ENCODE data around the gene SRSF10. TPM values are rescaled to one million over a fixed set of nuclear protein-coding genes. Genes with fewer than 3 reads are reported as not detected.
A peak's percentile ranks its signal among the peaks of the same experiment; 100 is the strongest.
"Not testable (repeated sequence)": the region's sequence is repeated elsewhere in the genome, so short reads cannot be mapped to it uniquely, and the experiment has no call there.

SRSF10 gene
- total RNA-seq, 2 donors from 2014 or later = 94.3 to 94.9 TPM

DNA sequence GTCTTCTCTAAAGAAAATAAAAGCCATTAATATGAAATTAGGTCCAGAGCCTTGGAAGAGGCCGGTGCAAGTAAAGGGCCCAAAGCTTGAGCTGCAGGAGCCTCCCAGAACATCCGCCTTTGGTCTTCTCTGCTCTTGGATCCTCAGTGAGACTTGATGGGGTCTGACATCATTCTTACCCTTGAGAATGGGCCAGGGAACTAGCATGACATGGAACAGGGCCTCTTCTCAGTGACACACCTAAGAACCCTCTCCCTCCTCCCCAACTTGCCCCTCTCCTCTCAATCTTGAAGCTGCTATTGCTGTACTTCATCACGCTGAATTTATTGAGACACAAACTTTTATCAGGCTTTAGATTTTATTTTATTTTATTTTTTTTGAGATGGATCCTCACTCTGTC lies 40.3 kb upstream of the SRSF10 start:
- WGBS = 88% methylated on average over 3 of the region's 3 CpGs
- DNase-seq (ENCODE audit: low spot score) = no peak
- Histone ChIP-seq H3K27ac (peak overlapping the region; percentile 87 to 89), H3K4me3 (no peak overlapping the region), H3K9me3 (no peaks in the 10 kb centered on the region), H3K4me1 (replicated peaks) (peaks cover 17% of the 10 kb centered on the region), H3K36me3 (no peaks in the 10 kb centered on the region), H3K27me3 (replicated peaks; ENCODE audit: insufficient read depth) (no peaks in the 10 kb centered on the region)
- intact Hi-C loops (cut with DNase I) = loop anchor here (10.0 kb wide), 1 partner anchor 216 kb away; the partner anchor contains the start of gene GALE
- no peak for TF ChIP-seq POLR2A (IDR thresholded peaks at IDR 0.05)
- TF ChIP-seq POLR2AphosphoS5 (IDR thresholded peaks at IDR 0.05) = no peak
- TF ChIP-seq CTCF (IDR thresholded peaks at IDR 0.05) = no peak

DNA sequence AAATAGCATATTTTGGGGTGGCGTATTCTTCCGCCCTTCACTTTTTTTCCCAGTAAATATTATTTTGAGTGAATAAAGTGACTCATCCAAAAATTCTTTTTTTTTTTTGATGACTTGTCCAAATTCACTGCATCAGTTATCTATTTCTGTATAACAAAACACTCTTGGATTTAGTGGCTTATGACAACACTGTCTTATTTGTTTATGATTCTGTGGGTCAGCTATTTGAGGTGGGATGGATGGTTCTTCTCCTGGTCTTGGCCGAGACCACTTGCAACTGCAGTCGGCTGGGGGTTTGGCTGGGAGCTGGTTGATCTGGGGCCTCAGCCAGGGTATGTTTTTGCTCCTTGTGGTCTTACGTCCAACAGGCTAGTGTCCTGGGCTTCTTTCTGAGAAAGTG lies 39.9 kb upstream of the SRSF10 start:
- intact Hi-C loops (cut with DNase I) = loop anchor here (10.0 kb wide), 1 partner anchor 215 kb away; the partner anchor contains the start of gene GALE
- no peak for TF ChIP-seq POLR2AphosphoS5 (IDR thresholded peaks at IDR 0.05)
- TF ChIP-seq CTCF (IDR thresholded peaks at IDR 0.05) = no peak
- TF ChIP-seq POLR2A (IDR thresholded peaks at IDR 0.05) = no peak
- H3K4me1 ChIP-seq (replicated peaks) = peaks cover 17% of the 10 kb centered on the region
- no peak for DNase-seq (ENCODE audit: low spot score)
- no peaks in the 10 kb centered on the region for H3K9me3 ChIP-seq
- H3K4me3 ChIP-seq = no peak overlapping the region
- H3K36me3 ChIP-seq = no peaks in the 10 kb centered on the region
- H3K27ac ChIP-seq = peak overlapping the region; percentile 87 to 89
- no peaks in the 10 kb centered on the region for H3K27me3 ChIP-seq (replicated peaks; ENCODE audit: insufficient read depth)
- WGBS = 48% methylated on average over 5 of the region's 5 CpGs

DNA sequence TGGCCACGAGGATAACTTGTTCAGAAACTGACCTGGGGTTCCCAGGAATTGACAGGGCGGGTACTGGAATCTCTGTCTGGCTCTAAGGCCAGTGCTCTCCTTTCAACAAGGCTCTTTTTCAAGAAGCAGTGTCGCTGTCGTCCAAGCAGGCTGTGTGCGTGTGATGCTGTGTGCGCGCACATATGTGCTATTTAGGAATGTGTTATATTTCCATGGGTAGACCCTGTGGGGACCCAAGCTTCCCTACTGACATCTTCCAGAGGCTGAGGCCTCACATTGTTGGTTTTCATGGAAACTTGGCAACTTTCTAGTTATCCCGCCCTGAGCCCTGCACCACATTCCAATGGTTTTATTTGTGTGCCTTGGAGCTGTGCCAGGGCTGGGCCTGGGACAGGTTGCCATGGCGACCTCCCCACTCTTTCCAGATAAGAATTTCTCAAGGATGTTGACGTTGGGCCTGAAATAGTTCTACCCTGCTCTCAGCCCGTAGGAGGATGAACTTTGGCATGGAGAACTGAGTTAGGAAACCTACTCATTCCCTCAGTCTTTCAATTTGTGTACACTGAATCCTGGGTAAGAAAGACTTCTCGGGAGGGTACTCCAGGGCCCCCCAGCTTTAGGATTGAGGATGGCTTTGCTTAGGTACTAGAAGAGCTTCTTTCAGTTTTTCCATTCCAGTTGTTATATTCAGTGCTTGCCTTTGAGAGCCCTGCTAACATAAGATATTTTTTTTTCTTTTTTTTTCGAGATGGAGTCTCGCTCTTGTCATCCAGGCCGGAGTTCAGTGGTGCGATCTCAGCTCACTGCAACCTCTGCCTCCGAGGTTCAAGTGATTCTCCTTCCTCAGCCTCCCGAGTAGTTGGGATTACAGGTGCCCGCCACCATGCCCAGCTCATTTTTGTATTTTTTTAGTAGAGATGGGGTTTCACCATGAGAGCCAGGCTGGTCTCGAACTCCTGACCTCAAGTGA lies 38.8 kb upstream of the SRSF10 start:
- peak; percentile 99 for DNase-seq (ENCODE audit: low spot score)
- 24% methylated on average over 20 of the region's 20 CpGs for WGBS
- Histone ChIP-seq H3K36me3 (no peaks in the 10 kb centered on the region), H3K9me3 (no peaks in the 10 kb centered on the region), H3K27ac (peak overlapping the region; percentile 87 to 89), H3K4me1 (replicated peaks) (peaks cover 17% of the 10 kb centered on the region), H3K4me3 (no peak overlapping the region), H3K27me3 (replicated peaks; ENCODE audit: insufficient read depth) (no peaks in the 10 kb centered on the region)
- TF ChIP-seq POLR2AphosphoS5 (IDR thresholded peaks at IDR 0.05) (peak; percentile 99), POLR2A (IDR thresholded peaks at IDR 0.05) (no peak), CTCF (IDR thresholded peaks at IDR 0.05) (peak in 1 of 4 experiments; percentile 34)
- intact Hi-C loops (cut with DNase I) = loop anchor here (2.0 to 5.0 kb wide), 2 partner anchors 38 to 57 kb away; partner anchors contain the start of gene SRSF10

DNA sequence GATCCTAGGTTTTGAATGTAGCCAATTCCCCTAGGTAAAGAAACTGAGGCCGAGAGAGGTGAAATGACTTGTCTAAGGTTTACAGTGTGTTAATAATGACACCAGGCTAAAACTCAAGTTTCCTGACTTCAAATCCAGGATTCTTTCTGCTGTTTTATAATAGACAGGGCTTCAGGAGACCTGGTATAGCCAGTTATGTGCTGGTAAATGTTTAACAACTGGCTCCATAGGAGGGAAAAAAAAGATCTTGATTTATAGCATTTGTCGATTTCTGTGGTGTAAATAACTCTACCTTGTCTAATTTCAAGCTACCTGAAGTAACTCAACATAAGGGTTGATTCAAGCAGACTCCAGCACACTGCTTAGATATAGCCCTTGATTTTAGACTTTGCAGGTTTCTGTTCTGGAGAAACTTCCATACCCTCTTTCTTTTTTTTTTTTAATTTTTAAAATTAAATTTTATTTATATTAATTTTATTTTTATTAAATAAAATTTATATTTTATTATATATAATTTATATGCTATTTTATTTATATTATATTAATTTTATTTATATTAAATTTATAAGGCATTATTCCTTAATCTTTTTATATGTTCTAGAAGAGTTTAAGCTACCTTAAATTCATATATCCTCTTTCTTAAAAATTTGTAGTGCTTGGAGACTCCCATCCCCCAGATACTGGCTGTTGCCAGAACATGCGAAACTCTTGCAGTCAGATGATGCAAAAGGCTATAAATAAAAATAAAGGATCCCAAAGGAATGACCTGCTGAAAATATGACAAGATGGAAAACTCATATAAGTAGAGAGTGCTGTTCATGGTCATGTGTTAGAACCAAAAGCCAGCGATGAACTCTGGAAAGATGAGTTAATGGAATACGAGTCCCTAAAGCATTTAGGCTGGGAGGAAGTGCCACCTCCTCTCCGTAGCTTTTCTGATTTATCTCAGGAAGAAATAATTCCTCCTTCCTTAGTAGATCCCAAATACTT lies 35.4 kb upstream of the SRSF10 start:
- intact Hi-C loops (cut with DNase I) = loop anchor here (5.0 kb wide), 1 partner anchor 53 kb away; no protein-coding TSS in a partner anchor
- DNase-seq (ENCODE audit: low spot score) = no peak
- H3K4me1 ChIP-seq (replicated peaks) = peaks cover 14% of the 10 kb centered on the region
- H3K36me3 ChIP-seq = no peaks in the 10 kb centered on the region
- TF ChIP-seq POLR2AphosphoS5 (IDR thresholded peaks at IDR 0.05) (peak; percentile 32), POLR2A (IDR thresholded peaks at IDR 0.05) (no peak), CTCF (IDR thresholded peaks at IDR 0.05) (no peak)
- peak overlapping the region in 1 of 2 donors; percentile 28 for H3K27ac ChIP-seq
- H3K4me3 ChIP-seq = no peak overlapping the region
- 40% methylated on average over 6 of the region's 6 CpGs for WGBS
- H3K9me3 ChIP-seq = no peaks in the 10 kb centered on the region
- H3K27me3 ChIP-seq (replicated peaks; ENCODE audit: insufficient read depth) = no peaks in the 10 kb centered on the region

GRCh38 chr1:24012878-24013277 lies 32.8 kb upstream of the SRSF10 start:
- WGBS = 99% methylated on average over 8 of the region's 8 CpGs
- H3K27ac ChIP-seq; H3K9me3 ChIP-seq; intact Hi-C loops (cut with DNase I); H3K36me3 ChIP-seq; H3K4me3 ChIP-seq; H3K4me1 ChIP-seq (replicated peaks); DNase-seq (ENCODE audit: low spot score); H3K27me3 ChIP-seq (replicated peaks; ENCODE audit: insufficient read depth): not testable (repeated sequence)
